ENCODE results near the gene PIK3R1. TPM values are rescaled to one million over a fixed set of nuclear protein-coding genes. Genes with fewer than 3 reads are reported as not detected.

PIK3R1 gene
- total RNA-seq, 1 donor from 2014 or later: 60.0 TPM

GRCh38 chr5:68261569-68262065 is 46.1 kb downstream of the PIK3R1 start:
- no peaks in the 10 kb centered on the region for H3K27me3 Mint-ChIP-seq (ENCODE audit: low read depth)
- intact Hi-C loops (cut with micrococcal nuclease): loop anchor here (2.0 to 10.0 kb wide), 2 partner anchors 13 to 747 kb away; no protein-coding TSS in a partner anchor
- no peaks in the 10 kb centered on the region for H3K9me3 Mint-ChIP-seq
- H3K36me3 Mint-ChIP-seq (ENCODE audit: low read depth): peaks cover 25% of the 10 kb centered on the region
- H3K27ac Mint-ChIP-seq: no peak overlapping the region
- H3K4me1 Mint-ChIP-seq (ENCODE audit: low read depth): peaks cover 73% of the 10 kb centered on the region
- no peak for DNase-seq (ENCODE audit: low spot score)
- no peak overlapping the region for H3K4me3 Mint-ChIP-seq (ENCODE audit: low read depth)

GRCh38 chr5:68264024-68264956 is 48.7 kb downstream of the PIK3R1 start:
- H3K4me3 Mint-ChIP-seq (ENCODE audit: low read depth): no peak overlapping the region
- H3K27me3 Mint-ChIP-seq (ENCODE audit: low read depth): no peaks in the 10 kb centered on the region

GRCh38 chr5:68265347-68265746 is 49.8 kb downstream of the PIK3R1 start:
- Mint-ChIP-seq H3K4me1 (ENCODE audit: low read depth) (peaks cover 75% of the 10 kb centered on the region), H3K27me3 (ENCODE audit: low read depth) (no peaks in the 10 kb centered on the region), H3K36me3 (ENCODE audit: low read depth) (peaks cover 4% of the 10 kb centered on the region), H3K4me3 (ENCODE audit: low read depth) (no peak overlapping the region), H3K27ac (peak overlapping the region; percentile 47), H3K9me3 (no peaks in the 10 kb centered on the region)
- intact Hi-C loops (cut with micrococcal nuclease): loop anchor here (10.0 kb wide), 1 partner anchor 751 kb away; no protein-coding TSS in a partner anchor
- DNase-seq (ENCODE audit: low spot score): no peak

More at GRCh38 chr5:68264024-68264956, 48.7 kb downstream of the PIK3R1 start:
- no peaks in the 10 kb centered on the region for H3K9me3 Mint-ChIP-seq
- no peak for DNase-seq (ENCODE audit: low spot score)
- H3K36me3 Mint-ChIP-seq (ENCODE audit: low read depth): peaks cover 10% of the 10 kb centered on the region
- peaks cover 73% of the 10 kb centered on the region for H3K4me1 Mint-ChIP-seq (ENCODE audit: low read depth)
- no peak overlapping the region for H3K27ac Mint-ChIP-seq
- intact Hi-C loops (cut with micrococcal nuclease): loop anchor here (10.0 kb wide), 1 partner anchor 749 kb away; no protein-coding TSS in a partner anchor

GRCh38 chr5:68265822-68266395 is 50.4 kb downstream of the PIK3R1 start:
- Mint-ChIP-seq H3K4me1 (ENCODE audit: low read depth) (peaks cover 73% of the 10 kb centered on the region), H3K9me3 (no peaks in the 10 kb centered on the region), H3K36me3 (ENCODE audit: low read depth) (no peaks in the 10 kb centered on the region), H3K4me3 (ENCODE audit: low read depth) (no peak overlapping the region), H3K27ac (peak overlapping the region; percentile 14), H3K27me3 (ENCODE audit: low read depth) (no peaks in the 10 kb centered on the region)
- no peak for DNase-seq (ENCODE audit: low spot score)
- intact Hi-C loops (cut with micrococcal nuclease): loop anchor here (10.0 kb wide), 1 partner anchor 751 kb away; no protein-coding TSS in a partner anchor

DNA sequence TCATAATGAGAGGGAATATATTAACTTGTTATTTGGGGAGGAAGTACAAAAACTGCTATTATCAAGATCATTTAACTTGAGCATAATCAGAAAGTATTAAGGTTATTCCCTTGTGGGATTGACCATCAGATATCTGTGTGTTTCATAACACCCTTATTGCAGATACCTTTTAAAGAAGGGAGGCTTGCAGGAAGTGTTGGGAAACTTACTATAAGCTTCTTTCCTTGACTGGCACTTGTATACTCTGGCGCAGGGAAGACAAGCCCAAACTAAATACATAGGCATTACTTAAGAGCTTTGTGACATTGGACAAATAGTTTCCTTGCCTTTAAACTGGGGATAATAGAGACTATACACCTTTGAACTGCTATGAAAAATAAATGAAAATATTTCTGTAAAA is 50.9 kb downstream of the PIK3R1 start:
- Mint-ChIP-seq H3K4me3 (ENCODE audit: low read depth) (no peak overlapping the region), H3K27ac (no peak overlapping the region), H3K9me3 (no peaks in the 10 kb centered on the region), H3K36me3 (ENCODE audit: low read depth) (no peaks in the 10 kb centered on the region), H3K27me3 (ENCODE audit: low read depth) (no peaks in the 10 kb centered on the region), H3K4me1 (ENCODE audit: low read depth) (peaks cover 78% of the 10 kb centered on the region)
- intact Hi-C loops (cut with micrococcal nuclease): loop anchor here (10.0 kb wide), 1 partner anchor 752 kb away; no protein-coding TSS in a partner anchor
- no peak for DNase-seq (ENCODE audit: low spot score)

GRCh38 chr5:68267066-68267465 is 51.5 kb downstream of the PIK3R1 start:
- peaks cover 77% of the 10 kb centered on the region for H3K4me1 Mint-ChIP-seq (ENCODE audit: low read depth)
- H3K27me3 Mint-ChIP-seq (ENCODE audit: low read depth): no peaks in the 10 kb centered on the region
- H3K4me3 Mint-ChIP-seq (ENCODE audit: low read depth): no peak overlapping the region
- no peak for DNase-seq (ENCODE audit: low spot score)
- H3K27ac Mint-ChIP-seq: peak overlapping the region; percentile 49
- intact Hi-C loops (cut with micrococcal nuclease): loop anchor here (10.0 kb wide), 1 partner anchor 752 kb away; no protein-coding TSS in a partner anchor
- no peaks in the 10 kb centered on the region for H3K36me3 Mint-ChIP-seq (ENCODE audit: low read depth)
- no peaks in the 10 kb centered on the region for H3K9me3 Mint-ChIP-seq

- H3K4me3 Mint-ChIP-seq (ENCODE audit: low read depth): peak overlapping the region; percentile 59
- H3K9me3 Mint-ChIP-seq: no peaks in the 10 kb centered on the region
- DNase-seq (ENCODE audit: low spot score): no peak
Measured at GRCh38 chr5:68268101-68268851, 52.7 kb downstream of the PIK3R1 start.

DNA sequence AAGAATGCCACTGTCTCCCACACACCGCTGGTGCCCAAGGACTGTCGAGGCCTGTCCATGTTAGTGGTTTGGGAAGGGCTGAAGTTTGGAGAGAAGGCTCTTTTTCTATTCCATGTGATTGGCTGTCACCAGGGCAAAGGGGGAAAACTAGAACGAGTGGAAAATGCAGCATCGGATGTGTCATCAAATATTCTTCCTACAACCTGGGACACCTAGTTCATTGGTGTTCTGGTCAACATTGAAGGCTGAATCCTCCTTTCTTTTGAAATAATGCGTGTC is 53.2 kb downstream of the PIK3R1 start:
- intact Hi-C loops (cut with micrococcal nuclease): loop anchor here (10.0 kb wide), 1 partner anchor 754 kb away; no protein-coding TSS in a partner anchor
- Mint-ChIP-seq H3K27me3 (ENCODE audit: low read depth) (no peaks in the 10 kb centered on the region), H3K4me1 (ENCODE audit: low read depth) (peaks cover 84% of the 10 kb centered on the region), H3K9me3 (no peaks in the 10 kb centered on the region), H3K36me3 (ENCODE audit: low read depth) (peaks cover 4% of the 10 kb centered on the region), H3K4me3 (ENCODE audit: low read depth) (peak overlapping the region; percentile 59), H3K27ac (peak overlapping the region; percentile 47)
- DNase-seq (ENCODE audit: low spot score): no peak

More at GRCh38 chr5:68268101-68268851, 52.7 kb downstream of the PIK3R1 start:
- Mint-ChIP-seq H3K27ac (peak overlapping the region; percentile 47), H3K36me3 (ENCODE audit: low read depth) (peaks cover 2% of the 10 kb centered on the region), H3K4me1 (ENCODE audit: low read depth) (peaks cover 80% of the 10 kb centered on the region), H3K27me3 (ENCODE audit: low read depth) (no peaks in the 10 kb centered on the region)
- intact Hi-C loops (cut with micrococcal nuclease): loop anchor here (10.0 kb wide), 1 partner anchor 753 kb away; no protein-coding TSS in a partner anchor

- no peak for DNase-seq (ENCODE audit: low spot score)
- peak overlapping the region; percentile 28 for H3K27ac Mint-ChIP-seq
- H3K27me3 Mint-ChIP-seq (ENCODE audit: low read depth): no peaks in the 10 kb centered on the region
- intact Hi-C loops (cut with micrococcal nuclease): loop anchor here (5.0 to 10.0 kb wide), 3 partner anchors 53 to 1103 kb away; partner anchors contain the start of gene PIK3R1
- peaks cover 14% of the 10 kb centered on the region for H3K36me3 Mint-ChIP-seq (ENCODE audit: low read depth)
- H3K4me1 Mint-ChIP-seq (ENCODE audit: low read depth): peaks cover 89% of the 10 kb centered on the region
- H3K9me3 Mint-ChIP-seq: no peaks in the 10 kb centered on the region
- H3K4me3 Mint-ChIP-seq (ENCODE audit: low read depth): peak overlapping the region; percentile 8
Measured at GRCh38 chr5:68269820-68270219, 54.3 kb downstream of the PIK3R1 start.

DNA sequence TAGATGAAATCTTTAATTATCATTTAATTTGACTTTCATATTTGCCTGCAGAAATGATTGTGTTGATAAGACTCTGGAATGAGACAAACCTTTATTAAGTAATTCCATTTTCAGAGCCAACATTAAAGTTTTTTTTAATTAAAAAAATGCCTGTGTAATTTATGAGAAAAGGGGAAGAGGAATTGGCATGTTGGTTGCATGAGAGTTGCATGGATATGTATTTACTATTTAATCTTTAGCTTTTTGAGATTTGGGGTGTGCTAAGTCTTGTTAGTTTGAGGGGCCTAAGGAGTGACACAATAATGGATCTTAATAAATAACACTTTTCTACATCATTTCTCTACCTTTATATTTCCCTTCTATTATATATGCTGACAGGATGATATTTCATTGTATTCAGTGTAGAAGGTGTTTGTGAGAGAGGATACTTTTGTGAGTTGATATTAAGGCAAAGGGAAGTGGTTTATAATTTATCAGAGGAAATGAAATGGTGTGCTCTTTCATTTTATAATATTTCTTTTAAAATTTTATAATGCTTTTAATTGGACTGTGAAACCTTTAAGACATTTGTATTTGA is 54.9 kb downstream of the PIK3R1 start:
- Mint-ChIP-seq H3K4me1 (ENCODE audit: low read depth) (peaks cover 89% of the 10 kb centered on the region), H3K27me3 (ENCODE audit: low read depth) (no peaks in the 10 kb centered on the region), H3K9me3 (no peaks in the 10 kb centered on the region), H3K36me3 (ENCODE audit: low read depth) (peaks cover 20% of the 10 kb centered on the region), H3K27ac (peak overlapping the region; percentile 43), H3K4me3 (ENCODE audit: low read depth) (no peak overlapping the region)
- intact Hi-C loops (cut with micrococcal nuclease): loop anchor here (5.0 kb wide), 2 partner anchors 53 to 1103 kb away; partner anchors contain the start of gene PIK3R1
- DNase-seq (ENCODE audit: low spot score): no peak

GRCh38 chr5:68271124-68271523 is 55.6 kb downstream of the PIK3R1 start:
- H3K36me3 Mint-ChIP-seq (ENCODE audit: low read depth): peaks cover 24% of the 10 kb centered on the region
- no peak overlapping the region for H3K4me3 Mint-ChIP-seq (ENCODE audit: low read depth)
- DNase-seq (ENCODE audit: low spot score): no peak
- peaks cover 89% of the 10 kb centered on the region for H3K4me1 Mint-ChIP-seq (ENCODE audit: low read depth)
- no peak overlapping the region for H3K27ac Mint-ChIP-seq
- H3K9me3 Mint-ChIP-seq: no peaks in the 10 kb centered on the region
- H3K27me3 Mint-ChIP-seq (ENCODE audit: low read depth): no peaks in the 10 kb centered on the region
- intact Hi-C loops (cut with micrococcal nuclease): loop anchor here (5.0 kb wide), 2 partner anchors 54 to 1104 kb away; partner anchors contain the start of gene PIK3R1

GRCh38 chr5:68272289-68272688 is 56.7 kb downstream of the PIK3R1 start:
- no peak overlapping the region for H3K27ac Mint-ChIP-seq
- no peaks in the 10 kb centered on the region for H3K27me3 Mint-ChIP-seq (ENCODE audit: low read depth)
- no peak overlapping the region for H3K4me3 Mint-ChIP-seq (ENCODE audit: low read depth)
- no peaks in the 10 kb centered on the region for H3K9me3 Mint-ChIP-seq
- H3K36me3 Mint-ChIP-seq (ENCODE audit: low read depth): peaks cover 35% of the 10 kb centered on the region
- intact Hi-C loops (cut with micrococcal nuclease): loop anchor here (5.0 kb wide), 2 partner anchors 55 to 1105 kb away; partner anchors contain the start of gene PIK3R1
- H3K4me1 Mint-ChIP-seq (ENCODE audit: low read depth): peaks cover 86% of the 10 kb centered on the region
- DNase-seq (ENCODE audit: low spot score): no peak

All from activated T-helper 2 cell treated with anti-CD3 and anti-CD28 coated beads, Interferon-gamma antibody, Interleukin-2, Interleukin-4, amounts not matched to agents 10 μg/mL and 5 μg/mL and 100 μg/mL, durations not matched to agents 14 hours and 24 hours and 36 hours (primary cell).